Dermis microvascular lymphatic vessel endothelial cell (primary cell): ENCODE data around the gene GABPA. TPM values are rescaled to one million over a fixed set of nuclear protein-coding genes. Genes with fewer than 3 reads are reported as not detected.

Source experiments
- DNase-seq, 2 donors: peaks; one replicate each; pipeline versions ENCODE4 v3.0.0 to v3.0.0-alpha.2; 2010; ENCODE audit warnings: low read depth in 2 of 2
- total RNA-seq: library from RNA; depleted of rRNA; stranded (reverse); fragments of >200 nt; gene quantifications from 2 replicates; pipeline ENCODE4 v1.2.1, GENCODE V29; 2014

Gene GABPA
- total RNA-seq, 1 donor from 2014 or later, result 27.7 TPM

GRCh38 chr21:25809013-25809412 is 74.2 kb downstream of the GABPA start:
- no peak for DNase-seq

- DNase-seq, result no peak
Measured at GRCh38 chr21:25811186-25811585, 76.4 kb downstream of the GABPA start.

- DNase-seq, result no peak
Measured at GRCh38 chr21:25813917-25814316, 79.1 kb downstream of the GABPA start.

- DNase-seq, result no peak
Measured at GRCh38 chr21:25818121-25818520, 83.3 kb downstream of the GABPA start.

- DNase-seq, result no peak
Measured at GRCh38 chr21:25818551-25818950, 83.8 kb downstream of the GABPA start.

Other genes starting within 250 kb of the GABPA start
- gene MRPL39, start 127.5 kb upstream of the GABPA start, total RNA-seq, result 19.6 and 29.1 TPM in 2 replicates
- gene JAM2, start 95.7 kb upstream of the GABPA start, total RNA-seq, result 0.51 and 1.4 TPM in 2 replicates
- 36.3 and 39.7 TPM in 2 replicates for gene ATP5PF, start 68 bp upstream of the GABPA start, total RNA-seq